ENCODE measurements around the gene ITGB5.

GRCh38 chr3:124759666-124760401 is 127.3 kb downstream of the ITGB5 start:
- no peak for TF ChIP-seq PPARA (CRISPR knock-in tag; IDR thresholded peaks at IDR 0.05; ENCODE audit: borderline replicate concordance)
- TF ChIP-seq RARB (CRISPR knock-in tag; IDR thresholded peaks at IDR 0.05), result no peak
- no peak for TF ChIP-seq ESRRG (CRISPR knock-in tag; IDR thresholded peaks at IDR 0.05)
- TF ChIP-seq ARNTL (CRISPR knock-in tag; IDR thresholded peaks at IDR 0.05; ENCODE audit: borderline replicate concordance, low read depth), result no peak
- no peak for TF ChIP-seq PATZ1 (CRISPR knock-in tag; IDR thresholded peaks at IDR 0.05; ENCODE audit: borderline replicate concordance)
- TF ChIP-seq ZFP3 (CRISPR knock-in tag; IDR thresholded peaks at IDR 0.05), result no peak
- TF ChIP-seq ISL1 (CRISPR knock-in tag; IDR thresholded peaks at IDR 0.05), result no peak
- TF ChIP-seq POU6F1 (CRISPR knock-in tag; IDR thresholded peaks at IDR 0.05; ENCODE audit: borderline replicate concordance, low read depth), result no peak
- TF ChIP-seq GLIS3 (CRISPR knock-in tag; IDR thresholded peaks at IDR 0.05), result no peak
- TF ChIP-seq CSDC2 (CRISPR knock-in tag; IDR thresholded peaks at IDR 0.05), result no peak
- TF ChIP-seq ZC3H10 (CRISPR knock-in tag; IDR thresholded peaks at IDR 0.05), result no peak
- no peak for TF ChIP-seq ZNF565 (CRISPR knock-in tag; conservative IDR thresholded peaks at IDR 0.05; ENCODE audit: low read depth)
- TF ChIP-seq, protein P1, sequence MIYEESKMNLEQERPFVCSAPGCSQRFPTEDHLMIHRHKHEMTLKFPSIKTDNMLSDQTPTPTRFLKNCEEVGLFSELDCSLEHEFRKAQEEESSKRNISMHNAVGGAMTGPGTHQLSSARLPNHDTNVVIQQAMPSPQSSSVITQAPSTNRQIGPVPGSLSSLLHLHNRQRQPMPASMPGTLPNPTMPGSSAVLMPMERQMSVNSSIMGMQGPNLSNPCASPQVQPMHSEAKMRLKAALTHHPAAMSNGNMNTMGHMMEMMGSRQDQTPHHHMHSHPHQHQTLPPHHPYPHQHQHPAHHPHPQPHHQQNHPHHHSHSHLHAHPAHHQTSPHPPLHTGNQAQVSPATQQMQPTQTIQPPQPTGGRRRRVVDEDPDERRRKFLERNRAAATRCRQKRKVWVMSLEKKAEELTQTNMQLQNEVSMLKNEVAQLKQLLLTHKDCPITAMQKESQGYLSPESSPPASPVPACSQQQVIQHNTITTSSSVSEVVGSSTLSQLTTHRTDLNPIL (CRISPR knock-in tag; IDR thresholded peaks at IDR 0.05; ENCODE audit: low read depth), result no peak
- TF ChIP-seq BACH2 (CRISPR knock-in tag; IDR thresholded peaks at IDR 0.05; ENCODE audit: borderline replicate concordance), result no peak

Data from SK-N-SH treated with all-trans-retinoic acid at 6 μM for 48 hours (cell line).